Nephron (organoid): Measurements from ENCODE around the gene AOX1.
"Not testable (repeated sequence)": the region's sequence is repeated elsewhere in the genome, so short reads cannot be mapped to it uniquely, and the experiment has no call there.

ENCODE experiments used
- H3K27ac Mint-ChIP-seq, 3 experiments: 2 replicates each; pipeline ENCODE4 v1.8.0; 2020; ENCODE audit warnings: mixed read lengths in 3 of 3, mild to moderate bottlenecking in 2 of 3, moderate library complexity in 1 of 3
- H3K27me3 Mint-ChIP-seq: 2 replicates; pipeline ENCODE4 v1.8.0; 2021; ENCODE audit warnings: low read depth, mild to moderate bottlenecking, moderate library complexity, mixed read lengths
- H3K36me3 Mint-ChIP-seq: 2 replicates; pipeline ENCODE4 v1.8.0; 2020; ENCODE audit warnings: low read depth, mixed read lengths
- H3K4me1 Mint-ChIP-seq: 2 replicates; pipeline ENCODE4 v1.8.0; 2020; ENCODE audit warnings: mixed read lengths
- H3K4me3 Mint-ChIP-seq, 3 experiments: 2 replicates each; pipeline ENCODE4 v1.8.0; 2020; ENCODE audit warnings: mild to moderate bottlenecking in 3 of 3, mixed read lengths in 3 of 3, moderate library complexity in 2 of 3
- H3K9me3 Mint-ChIP-seq: 2 replicates; pipeline ENCODE4 v1.8.0; 2020; ENCODE audit warnings: mixed read lengths
- CTCF ChIP-seq, 3 experiments: fragments of 200-600 bp; sonication (generic); IDR thresholded peaks; one replicate each; pipeline ENCODE4 v1.5.0; 2021; ENCODE audit warnings: antibody characterized with exemption in 3 of 3; ENCODE audit not compliant: unreplicated experiment in 3 of 3

AOX1 gene

GRCh38 chr2:200585730-200586643 is at the start of gene AOX1:
TSS of gene AOX1 (plus strand) at chr2:200586014. CDS start at chr2:200586109, 95 bp downstream.
- peak within 1 kb of the TSS in 1 of 3 experiments; percentile 8 for H3K27ac Mint-ChIP-seq
- peaks cover 27% of the 10 kb centered on the region for H3K27me3 Mint-ChIP-seq
- H3K36me3 Mint-ChIP-seq = no peaks in the 10 kb centered on the region
- peaks cover 5% of the 10 kb centered on the region for H3K4me1 Mint-ChIP-seq
- TF ChIP-seq CTCF (IDR thresholded peaks at IDR 0.05; ENCODE audit: unreplicated experiment in 3 of 3) = no peak
- H3K9me3 Mint-ChIP-seq = no peaks in the 10 kb centered on the region
- peak within 1 kb of the TSS; percentile 83 to 88 (median 86) for H3K4me3 Mint-ChIP-seq

- TF ChIP-seq CTCF (IDR thresholded peaks at IDR 0.05; ENCODE audit: unreplicated experiment in 3 of 3) = no peak
- Mint-ChIP-seq H3K27ac (no peak overlapping the region), H3K4me1 (no peaks in the 10 kb centered on the region), H3K9me3 (no peaks in the 10 kb centered on the region), H3K27me3 (no peaks in the 10 kb centered on the region), H3K4me3 (no peak overlapping the region), H3K36me3 (peaks cover 31% of the 10 kb centered on the region)
These were observed 47.7 kb upstream of the AOX1 start for GRCh38 chr2:200538139-200538538.

DNA sequence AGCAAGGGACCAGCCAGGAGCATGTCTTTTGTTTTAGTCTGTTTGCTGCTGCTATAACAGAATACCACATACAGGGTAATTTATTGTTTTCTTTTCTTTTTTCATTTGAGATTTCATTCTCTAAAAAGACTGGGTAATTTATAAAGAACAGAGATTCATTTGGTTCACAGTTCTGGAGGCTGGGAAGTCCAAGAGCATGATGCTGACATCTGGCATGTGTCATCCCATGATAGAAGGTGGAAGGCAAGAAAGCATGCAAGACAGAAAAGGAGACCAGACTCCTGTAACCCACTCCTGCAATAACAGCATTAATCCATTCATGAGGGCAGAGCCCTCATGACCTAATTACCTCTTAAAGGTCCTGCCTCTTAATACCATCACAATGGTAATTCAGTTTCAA is 45.0 kb upstream of the AOX1 start:
- Mint-ChIP-seq H3K36me3 (peaks cover 58% of the 10 kb centered on the region), H3K4me1 (no peaks in the 10 kb centered on the region), H3K4me3 (no peak overlapping the region), H3K27me3 (no peaks in the 10 kb centered on the region), H3K27ac (no peak overlapping the region), H3K9me3 (no peaks in the 10 kb centered on the region)
- TF ChIP-seq CTCF (IDR thresholded peaks at IDR 0.05; ENCODE audit: unreplicated experiment in 3 of 3) = no peak

DNA sequence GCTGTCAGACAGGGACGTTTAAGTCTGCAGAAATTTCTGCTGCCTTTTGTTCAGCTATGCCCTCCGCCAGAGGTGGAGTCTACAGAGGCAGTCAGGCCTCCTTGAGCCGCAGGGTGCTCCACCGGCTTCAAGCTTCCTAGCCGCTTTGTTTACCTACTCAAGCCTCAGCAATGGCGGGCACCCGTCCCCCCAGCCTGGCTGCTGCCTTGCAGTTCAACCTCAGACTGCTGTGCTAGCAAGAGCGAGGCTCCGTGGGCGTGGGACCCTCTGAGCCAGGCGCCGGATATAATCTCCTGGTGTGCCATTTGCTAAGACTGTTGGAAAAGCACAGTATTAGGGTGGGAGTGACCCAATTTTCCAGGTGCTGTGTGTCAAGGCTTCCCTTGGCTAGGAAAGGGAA is 19.2 kb upstream of the AOX1 start:
- not testable (repeated sequence) for H3K27me3 Mint-ChIP-seq, H3K4me3 Mint-ChIP-seq, H3K4me1 Mint-ChIP-seq, H3K27ac Mint-ChIP-seq
- peaks cover 25% of the 10 kb centered on the region for H3K9me3 Mint-ChIP-seq
- peaks cover 55% of the 10 kb centered on the region for H3K36me3 Mint-ChIP-seq

DNA sequence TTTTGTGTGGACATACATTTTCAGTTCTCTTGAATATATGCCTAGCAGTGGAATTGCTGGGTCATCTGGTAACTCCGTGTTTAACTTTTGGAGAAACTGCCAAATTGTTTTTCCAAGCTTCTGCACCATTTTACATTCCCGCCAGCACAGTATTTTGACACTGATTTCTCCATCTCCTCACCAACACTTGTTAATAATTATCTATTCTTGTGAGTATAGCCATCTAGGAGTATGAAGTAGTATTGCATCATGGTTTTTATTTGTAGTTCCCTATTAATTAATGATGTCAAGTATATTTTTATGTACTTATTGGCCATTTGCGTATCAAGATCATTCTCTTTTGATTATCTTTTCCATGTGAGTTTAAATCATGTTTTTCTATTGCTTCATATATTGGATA is 17.9 kb upstream of the AOX1 start:
- TF ChIP-seq CTCF (IDR thresholded peaks at IDR 0.05; ENCODE audit: unreplicated experiment in 3 of 3) = no peak
- no peak overlapping the region for H3K4me3 Mint-ChIP-seq
- H3K27ac Mint-ChIP-seq = no peak overlapping the region
- no peaks in the 10 kb centered on the region for H3K4me1 Mint-ChIP-seq
- no peaks in the 10 kb centered on the region for H3K27me3 Mint-ChIP-seq
- H3K9me3 Mint-ChIP-seq = peaks cover 25% of the 10 kb centered on the region
- H3K36me3 Mint-ChIP-seq = peaks cover 52% of the 10 kb centered on the region

DNA sequence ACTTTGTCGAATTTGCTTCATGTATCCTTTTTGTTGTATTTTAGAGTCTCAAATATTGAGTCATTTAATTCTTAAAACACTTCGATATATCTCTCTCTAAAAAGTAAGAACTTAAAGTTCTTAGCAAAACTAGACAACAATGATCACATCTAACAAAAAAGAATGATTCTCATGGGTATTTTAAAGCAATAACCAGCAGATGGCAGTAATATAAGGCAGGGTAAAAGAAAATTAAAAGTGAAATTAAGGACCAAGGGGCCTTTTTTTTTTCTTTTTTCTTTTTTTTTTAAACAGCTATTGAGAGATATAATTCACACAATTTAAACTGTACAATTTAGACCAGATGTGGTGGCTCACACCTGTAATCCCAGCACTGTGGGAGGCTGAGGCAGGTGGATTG is 9.9 kb upstream of the AOX1 start:
- Mint-ChIP-seq H3K27ac (no peak overlapping the region), H3K36me3 (peaks cover 40% of the 10 kb centered on the region), H3K27me3 (no peaks in the 10 kb centered on the region), H3K4me3 (no peak overlapping the region), H3K4me1 (no peaks in the 10 kb centered on the region), H3K9me3 (no peaks in the 10 kb centered on the region)
- TF ChIP-seq CTCF (IDR thresholded peaks at IDR 0.05; ENCODE audit: unreplicated experiment in 3 of 3) = peak in 1 of 3 experiments; percentile 14
